GM23248 (cell line): ENCODE data around the gene RBPMS2. TPM values are rescaled to one million over a fixed set of nuclear protein-coding genes. Genes with fewer than 3 reads are reported as not detected.

Source experiments
- DNase-seq: peaks from one replicate; pipeline ENCODE4 v3.0.0-alpha.2; 2015
- H2AFZ ChIP-seq: fragments of 200-600 bp; sonication (generic); 2 replicates; pipeline ENCODE4 v1.6.1; 2016; ENCODE audit warnings: antibody characterized with exemption
- H3F3A ChIP-seq: fragments of 200-600 bp; sonication (generic); 2 replicates; pipeline ENCODE4 v1.6.1; 2016; ENCODE audit warnings: mild to moderate bottlenecking, antibody characterized with exemption, mixed run types; ENCODE audit not compliant: insufficient read depth
- H3K27ac ChIP-seq: fragments of 200-600 bp; sonication (generic); 2 replicates; pipeline ENCODE4 v1.5.1; 2016; ENCODE audit warnings: mild to moderate bottlenecking
- H3K27me3 ChIP-seq: fragments of 200-600 bp; sonication (generic); replicated peaks from 2 replicates; pipeline ENCODE4 v1.6.1; 2016; ENCODE audit warnings: mild to moderate bottlenecking; ENCODE audit not compliant: insufficient read depth
- H3K36me3 ChIP-seq: fragments of 200-600 bp; sonication (generic); 2 replicates; pipeline ENCODE4 v1.6.1; 2016; ENCODE audit warnings: low read depth, mild to moderate bottlenecking
- H3K4me1 ChIP-seq: fragments of 200-600 bp; sonication (generic); 2 replicates; pipeline ENCODE4 v1.6.1; 2016; ENCODE audit warnings: mild to moderate bottlenecking; ENCODE audit not compliant: insufficient read depth
- H3K4me2 ChIP-seq: fragments of 200-600 bp; sonication (generic); one replicate; pipeline ENCODE4 v1.6.1; 2016; ENCODE audit warnings: mild to moderate bottlenecking; ENCODE audit not compliant: unreplicated experiment
- H3K4me3 ChIP-seq: fragments of 200-600 bp; sonication (generic); 2 replicates; pipeline ENCODE4 v1.5.1; 2016; ENCODE audit warnings: mild to moderate bottlenecking
- H3K79me2 ChIP-seq: fragments of 200-600 bp; sonication (generic); 2 replicates; pipeline ENCODE4 v1.6.1; 2016; ENCODE audit warnings: mild to moderate bottlenecking; ENCODE audit not compliant: insufficient read depth
- H3K9ac ChIP-seq: fragments of 200-600 bp; sonication (generic); 2 replicates; pipeline ENCODE4 v1.6.1; 2016; ENCODE audit warnings: mild to moderate bottlenecking
- H3K9me2 ChIP-seq: fragments of 200-600 bp; sonication (generic); 2 replicates; pipeline ENCODE4 v1.6.1; 2016; ENCODE audit warnings: mixed run types, mild to moderate bottlenecking, moderate library complexity; ENCODE audit not compliant: insufficient read depth
- H3K9me3 ChIP-seq: fragments of 200-600 bp; sonication (generic); one replicate; pipeline ENCODE4 v1.6.1; 2017; ENCODE audit warnings: low read depth
- H4K20me1 ChIP-seq: fragments of 200-600 bp; sonication (generic); 2 replicates; pipeline ENCODE4 v1.6.0; 2016; ENCODE audit not compliant: insufficient read depth
- EZH2 ChIP-seq: fragments of 200-600 bp; sonication (generic); IDR thresholded peaks from 2 replicates; pipeline ENCODE4 v1.6.1; 2018; ENCODE audit warnings: antibody characterized with exemption, mild to moderate bottlenecking; ENCODE audit not compliant: insufficient read depth, poor library complexity, severe bottlenecking
- EZH2phosphoT487 ChIP-seq: fragments of 200-600 bp; sonication (generic); IDR thresholded peaks from 2 replicates; pipeline ENCODE4 v1.6.1; 2018; ENCODE audit warnings: antibody characterized with exemption, moderate library complexity, mild to moderate bottlenecking, low read depth; ENCODE audit not compliant: insufficient read depth
- WGBS, 2 experiments: methylation state at CpG; one replicate each; pipeline ENCODE4 v1.1.6; 2015 to 2017; ENCODE audit warnings: low lambda C conversion rate in 2 of 2, low coverage in 1 of 2; ENCODE audit errors: missing lambda C conversion rate in 2 of 2; 5-methylcytosine and 5-hydroxymethylcytosine counted together
- in situ Hi-C: fragments of 300-500 bp; cut with MboI; formaldehyde crosslinking; loops from 2 replicates; pipeline ENCODE4 v1.15.0; 2020
- polyA plus RNA-seq: library from polyadenylated mRNA; unstranded; fragments of >200 nt; fragmentation: Nextera tagmentation; extraction: Ambion mirVana; gene quantifications from 2 replicates; pipeline ENCODE4 v1.2.1, GENCODE V29; 2016
- total RNA-seq: library from RNA; depleted of rRNA; stranded (reverse); fragments of >200 nt; shearing (Covaris generic); gene quantifications from 2 replicates; pipeline ENCODE4 v1.2.3, GENCODE V29; 2014

The RBPMS2 gene
- total and polyA plus RNA-seq, 2 experiments from 2014 or later, result 0.71 TPM; not detected in 1

DNA sequence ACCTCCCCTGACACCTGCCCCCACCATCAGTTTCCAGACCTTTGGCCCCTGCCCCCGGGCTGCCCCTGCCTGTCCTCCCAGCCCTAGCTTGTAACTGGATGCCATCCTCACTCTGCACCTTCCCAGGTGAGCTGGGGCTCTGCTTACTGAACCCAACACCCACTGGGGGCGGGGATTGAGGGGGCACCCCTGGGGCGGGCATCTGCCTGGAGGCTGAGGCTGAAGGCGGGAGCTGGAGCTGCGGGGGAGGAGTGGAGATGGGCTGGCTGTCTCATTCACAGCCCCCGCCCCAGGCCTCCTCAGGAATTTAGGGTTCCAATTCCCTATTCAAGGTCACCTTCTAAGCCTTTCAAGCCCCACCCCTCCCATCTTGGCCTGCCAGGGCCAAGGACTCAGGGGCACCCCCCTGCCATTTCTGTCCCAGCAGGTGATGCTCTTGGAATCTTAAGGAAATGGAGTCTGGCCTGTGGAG is 32.4 kb upstream of the RBPMS2 start:
- no peak overlapping the region for H3K4me2 ChIP-seq
- WGBS, 2 experiments, result 17 to 58% methylated on average over 2 to 6 of the region's 6 CpGs
- no peaks in the 10 kb centered on the region for H3K4me1 ChIP-seq
- TF ChIP-seq EZH2 (no peak), EZH2phosphoT487 (no peak)
- in situ Hi-C loops, result no loop called here
- no peaks in the 10 kb centered on the region for H3K36me3 ChIP-seq
- no peaks in the 10 kb centered on the region for H3F3A ChIP-seq
- H3K9ac ChIP-seq, result no peak overlapping the region
- H4K20me1 ChIP-seq, result no peaks in the 10 kb centered on the region
- H3K79me2 ChIP-seq, result no peaks in the 10 kb centered on the region
- no peaks in the 10 kb centered on the region for H3K9me2 ChIP-seq
- 0 out of 2 replicates have a peak, but pooled peaks cover 8% of the 10 kb centered on the region for H3K27me3 ChIP-seq
- DNase-seq, result no peak
- H3K27ac ChIP-seq, result no peak overlapping the region
- no peaks in the 10 kb centered on the region for H3K9me3 ChIP-seq
- no peak overlapping the region for H3K4me3 ChIP-seq
- no peak overlapping the region for H2AFZ ChIP-seq

DNA sequence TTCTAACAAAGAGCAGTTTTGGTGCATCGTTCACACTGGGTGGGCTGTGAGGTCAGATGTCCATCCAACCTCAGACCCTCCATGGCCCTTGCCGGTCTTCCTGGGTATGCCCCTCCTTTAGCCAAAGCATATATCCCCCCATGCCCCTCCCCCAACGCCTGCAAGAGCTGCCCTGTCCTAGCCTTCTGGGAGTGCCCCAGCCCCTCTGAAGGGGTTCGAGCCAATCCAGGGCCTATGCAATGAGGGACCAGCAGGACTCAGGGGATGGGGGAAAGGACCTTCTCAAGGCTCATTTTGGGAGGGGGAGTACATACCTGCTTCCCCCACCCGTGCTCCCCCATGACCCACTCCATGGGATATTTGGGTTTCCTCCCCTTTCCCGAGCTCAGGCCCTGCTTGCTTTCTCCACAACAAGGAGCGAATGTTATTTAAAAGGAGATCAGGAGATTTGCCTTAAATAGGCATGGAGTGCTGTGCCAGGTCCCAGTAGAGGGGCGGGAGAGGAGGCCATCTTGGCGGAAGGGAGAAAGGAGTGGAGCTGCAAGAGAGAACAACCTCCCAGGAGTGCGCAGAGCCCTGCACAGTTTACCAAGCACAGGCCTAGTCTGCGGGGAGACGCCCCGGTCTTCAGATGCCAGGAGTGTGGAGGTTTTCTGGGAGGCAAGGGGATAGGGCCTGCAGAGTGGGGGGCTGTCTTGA is 31.8 kb upstream of the RBPMS2 start:
- no peak for TF ChIP-seq EZH2phosphoT487
- no peak for TF ChIP-seq EZH2
- no peak overlapping the region for H3K4me3 ChIP-seq
- no peaks in the 10 kb centered on the region for H3K4me1 ChIP-seq
- no peak overlapping the region for H2AFZ ChIP-seq
- H3K9me2 ChIP-seq, result no peaks in the 10 kb centered on the region
- H3K4me2 ChIP-seq, result no peak overlapping the region
- in situ Hi-C loops, result no loop called here
- H3K27me3 ChIP-seq, result 0 out of 2 replicates have a peak, but pooled peaks cover 8% of the 10 kb centered on the region
- H3F3A ChIP-seq, result no peaks in the 10 kb centered on the region
- no peaks in the 10 kb centered on the region for H4K20me1 ChIP-seq
- no peak overlapping the region for H3K9ac ChIP-seq
- H3K79me2 ChIP-seq, result no peaks in the 10 kb centered on the region
- no peak for DNase-seq
- H3K9me3 ChIP-seq, result no peaks in the 10 kb centered on the region
- no peaks in the 10 kb centered on the region for H3K36me3 ChIP-seq
- H3K27ac ChIP-seq, result no peak overlapping the region
- 63% methylated on average over 13 of the region's 13 CpGs for WGBS, 2 experiments

DNA sequence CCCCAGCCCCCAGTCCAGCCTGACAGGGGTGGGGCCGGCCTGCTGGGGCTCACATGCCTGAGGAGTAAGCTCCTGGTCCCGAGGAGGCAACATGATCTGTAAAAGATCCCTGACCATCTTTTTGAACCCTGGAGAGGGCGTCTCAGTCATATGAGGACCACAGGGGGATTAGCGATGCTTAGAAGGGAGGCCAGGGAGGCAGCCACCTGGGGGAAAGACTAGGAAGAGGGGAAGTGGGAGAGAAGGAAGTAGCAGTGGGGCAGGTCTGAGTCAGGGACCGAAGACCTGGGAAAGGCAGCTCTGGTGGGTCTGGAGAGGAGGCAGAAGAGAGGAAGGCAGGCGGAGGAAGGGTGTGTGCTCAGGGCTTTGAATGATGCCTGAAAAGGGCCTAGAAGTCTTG is 31.1 kb upstream of the RBPMS2 start:
- 77 to 84% methylated on average over 6 of the region's 6 CpGs for WGBS, 2 experiments
- no peaks in the 10 kb centered on the region for H3K36me3 ChIP-seq
- H2AFZ ChIP-seq, result no peak overlapping the region
- no peaks in the 10 kb centered on the region for H3K9me2 ChIP-seq
- DNase-seq, result no peak
- H3F3A ChIP-seq, result no peaks in the 10 kb centered on the region
- H3K27ac ChIP-seq, result no peak overlapping the region
- in situ Hi-C loops, result no loop called here
- H3K9ac ChIP-seq, result no peak overlapping the region
- TF ChIP-seq EZH2phosphoT487 (no peak), EZH2 (no peak)
- H3K4me3 ChIP-seq, result no peak overlapping the region
- H3K4me1 ChIP-seq, result no peaks in the 10 kb centered on the region
- H3K9me3 ChIP-seq, result no peaks in the 10 kb centered on the region
- 0 out of 2 replicates have a peak, but pooled peaks cover 8% of the 10 kb centered on the region for H3K27me3 ChIP-seq
- H4K20me1 ChIP-seq, result no peaks in the 10 kb centered on the region
- no peaks in the 10 kb centered on the region for H3K79me2 ChIP-seq
- H3K4me2 ChIP-seq, result no peak overlapping the region

GRCh38 chr15:64804619-64805018 is 29.2 kb upstream of the RBPMS2 start:
- WGBS, 2 experiments, result 39 to 45% methylated on average over 2 of the region's 2 CpGs
- TF ChIP-seq EZH2 (no peak), EZH2phosphoT487 (no peak)
- Histone ChIP-seq H3K9ac (no peak overlapping the region), H3K9me3 (no peaks in the 10 kb centered on the region), H3K9me2 (no peaks in the 10 kb centered on the region), H3K27ac (no peak overlapping the region), H3F3A (no peaks in the 10 kb centered on the region), H3K79me2 (no peaks in the 10 kb centered on the region), H2AFZ (no peak overlapping the region), H3K36me3 (no peaks in the 10 kb centered on the region), H3K4me1 (no peaks in the 10 kb centered on the region), H3K27me3 (0 out of 2 replicates have a peak, but pooled peaks cover 8% of the 10 kb centered on the region), H3K4me3 (no peak overlapping the region), H4K20me1 (no peaks in the 10 kb centered on the region), H3K4me2 (no peak overlapping the region)
- in situ Hi-C loops, result no loop called here
- DNase-seq, result no peak
